Muscle of back (tissue), 11 donors: Measurements from ENCODE around the gene PITRM1. TPM values are rescaled to one million over a fixed set of nuclear protein-coding genes. Genes with fewer than 3 reads are reported as not detected.
A peak's percentile ranks its signal among the peaks of the same experiment; 100 is the strongest.

ENCODE experiments used
- DNase-seq, 3 donors: peaks; one replicate each; pipeline versions ENCODE4 v3.0.0 to v3.0.0-alpha.2; 2013
- polyA plus RNA-seq, 10 donors: library from polyadenylated mRNA; unstranded; fragments of 120-200 nt; gene quantifications; one replicate each; pipeline ENCODE4 v1.2.1, GENCODE V29; 2013; ENCODE audit not compliant: insufficient read length in 10 of 10

The PITRM1 gene
- polyA plus RNA-seq, 10 donors = 51.6 to 75.5 (median 58.2) TPM

- peak in 2 of 3 donors; percentile 46 to 61 for DNase-seq
Observed at GRCh38 chr10:3102720-3103427, 69.7 kb downstream of the PITRM1 start.

GRCh38 chr10:3100856-3101640, 71.5 kb downstream of the PITRM1 start:
- DNase-seq = no peak

DNA sequence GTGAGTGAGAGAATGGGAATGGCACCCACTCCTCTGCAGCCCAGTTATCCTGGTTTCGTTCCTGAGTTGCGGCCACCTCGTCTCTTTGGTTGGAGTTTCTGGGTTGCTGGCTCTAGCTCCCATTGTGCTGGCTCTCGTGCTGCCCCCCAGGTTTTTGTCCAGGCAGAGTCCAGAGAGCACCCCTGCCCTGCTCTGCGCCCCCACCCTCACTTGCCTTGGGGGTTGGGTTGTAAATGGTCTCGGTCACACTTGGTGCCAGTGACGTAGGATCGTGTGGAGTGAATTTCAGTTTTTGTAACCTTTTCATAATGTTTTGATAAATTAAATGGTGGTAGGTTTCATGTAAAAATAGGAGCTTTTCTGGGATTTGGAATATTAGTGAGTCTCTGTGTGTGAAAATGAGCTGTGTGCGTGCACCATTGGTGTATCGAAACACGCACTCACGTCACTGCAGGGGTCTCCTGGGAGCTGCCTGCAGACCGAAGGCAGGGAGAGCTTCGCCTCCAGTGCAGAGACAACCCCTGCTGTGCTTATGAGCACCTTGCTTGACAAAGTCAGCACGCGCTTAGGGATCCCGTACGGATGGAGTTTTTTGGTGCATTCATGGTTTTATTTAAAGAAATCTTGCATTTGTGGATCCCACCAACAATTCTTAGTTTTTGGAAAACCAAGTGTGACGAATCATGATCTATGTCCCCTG, 72.3 kb downstream of the PITRM1 start:
- no peak for DNase-seq

GRCh38 chr10:3099291-3100092, 73.1 kb downstream of the PITRM1 start:
- no peak for DNase-seq

- DNase-seq = no peak
Observed at GRCh38 chr10:3098689-3099088, 73.9 kb downstream of the PITRM1 start.

DNA sequence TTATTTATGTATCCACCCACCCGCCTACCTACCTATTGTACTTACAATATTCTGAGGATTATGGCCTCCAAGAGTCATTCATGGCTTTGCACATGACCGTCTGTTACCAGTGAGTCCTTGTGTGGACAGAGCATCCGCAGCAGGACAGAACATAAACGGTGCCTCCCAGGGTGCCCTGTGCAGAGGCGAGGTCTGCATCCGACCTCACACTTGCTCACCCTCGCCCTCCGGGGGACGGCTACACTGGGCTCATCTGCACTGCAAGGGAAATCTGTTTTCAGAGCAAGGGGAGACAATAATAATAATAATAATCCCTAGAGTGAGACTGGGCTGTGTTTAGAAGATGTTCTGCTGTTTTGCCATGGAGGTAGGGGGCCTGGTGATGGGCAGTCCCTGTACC, 75.4 kb downstream of the PITRM1 start:
- DNase-seq = no peak

GRCh38 chr10:3096149-3096548, 76.4 kb downstream of the PITRM1 start:
- DNase-seq = no peak

DNA sequence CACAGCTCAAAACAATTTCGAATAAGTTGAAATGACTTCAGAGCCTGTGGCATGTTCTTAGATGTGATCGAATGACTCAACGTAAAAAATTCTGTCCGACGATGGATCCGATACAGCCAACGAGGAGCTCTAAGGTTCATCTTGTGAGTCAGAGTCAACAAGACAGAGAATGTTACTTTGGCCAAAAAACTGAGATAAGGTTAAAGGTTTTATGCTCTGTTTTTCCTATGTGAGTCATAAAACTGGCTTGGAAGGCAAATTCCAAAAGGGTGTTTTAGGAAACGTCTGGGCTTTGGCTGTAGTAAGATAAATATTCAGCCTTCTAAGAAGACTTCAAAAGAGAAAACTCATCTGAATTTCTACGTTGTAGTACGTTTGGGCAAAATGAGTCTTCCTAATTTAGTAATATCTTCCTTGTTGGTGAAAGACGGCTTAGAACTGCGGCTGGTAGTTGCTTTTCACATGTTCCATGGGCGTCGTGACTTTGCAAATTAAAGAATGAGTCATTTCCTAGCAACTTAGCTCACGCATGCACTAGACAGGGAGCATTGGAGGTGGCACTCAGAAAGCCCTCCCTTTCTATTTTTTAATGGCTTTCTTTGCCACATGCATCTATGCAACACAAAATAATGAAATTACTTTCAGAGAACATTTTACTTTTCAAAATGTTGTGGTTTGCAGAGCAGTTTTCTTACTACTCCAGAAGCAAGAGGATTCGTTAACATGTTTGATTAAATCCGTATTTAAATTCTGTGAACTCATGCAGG, 77.0 kb downstream of the PITRM1 start:
- peak; percentile 58 to 98 (median 77) for DNase-seq

- no peak for DNase-seq
Observed at GRCh38 chr10:3094609-3095036, 78.0 kb downstream of the PITRM1 start.

GRCh38 chr10:3093996-3094395, 78.6 kb downstream of the PITRM1 start:
- DNase-seq = no peak

GRCh38 chr10:3091921-3092320, 80.7 kb downstream of the PITRM1 start:
- no peak for DNase-seq

DNA sequence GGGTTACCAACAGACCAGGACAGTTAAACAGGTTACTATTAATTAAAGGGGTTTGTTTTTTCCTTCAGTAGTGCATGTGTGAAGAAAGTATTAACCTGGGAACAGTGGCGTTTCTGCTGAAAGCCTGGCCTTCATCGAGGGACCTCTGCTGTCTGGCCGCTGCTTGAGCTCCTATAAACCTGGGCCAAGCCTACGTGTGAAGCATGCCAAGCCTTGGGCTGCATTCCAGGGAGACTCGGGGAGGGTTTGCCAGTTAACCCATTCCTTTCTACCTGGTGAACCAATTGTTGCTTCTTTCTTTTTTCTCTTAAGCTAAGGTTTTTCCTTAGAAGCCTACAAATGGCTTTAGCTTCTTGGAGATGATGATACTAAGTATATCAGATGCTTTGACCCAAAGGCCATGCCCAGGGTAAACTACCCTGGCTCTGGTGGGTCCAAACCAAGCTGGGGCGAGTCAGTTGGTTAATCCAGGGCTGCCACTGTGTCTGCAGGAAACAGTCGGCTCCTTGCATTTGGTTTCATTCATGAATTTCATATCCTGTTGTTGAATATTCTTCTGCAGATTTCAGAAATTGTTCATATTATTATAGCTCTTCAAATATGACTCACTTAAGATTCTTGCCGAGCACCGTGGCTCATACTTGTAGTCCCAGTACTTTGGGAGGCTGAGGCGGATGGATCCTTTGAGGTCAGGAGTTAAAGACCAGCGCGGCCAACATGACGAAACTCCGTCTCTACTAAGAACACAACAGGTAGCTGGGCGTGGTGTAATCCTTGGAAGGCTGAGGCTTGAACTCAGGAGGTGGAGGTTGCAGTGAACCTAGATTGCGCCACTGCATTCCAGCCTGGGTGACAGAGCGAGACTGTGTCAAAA, 81.4 kb downstream of the PITRM1 start:
- DNase-seq = peak; percentile 35 to 62 (median 46)

DNA sequence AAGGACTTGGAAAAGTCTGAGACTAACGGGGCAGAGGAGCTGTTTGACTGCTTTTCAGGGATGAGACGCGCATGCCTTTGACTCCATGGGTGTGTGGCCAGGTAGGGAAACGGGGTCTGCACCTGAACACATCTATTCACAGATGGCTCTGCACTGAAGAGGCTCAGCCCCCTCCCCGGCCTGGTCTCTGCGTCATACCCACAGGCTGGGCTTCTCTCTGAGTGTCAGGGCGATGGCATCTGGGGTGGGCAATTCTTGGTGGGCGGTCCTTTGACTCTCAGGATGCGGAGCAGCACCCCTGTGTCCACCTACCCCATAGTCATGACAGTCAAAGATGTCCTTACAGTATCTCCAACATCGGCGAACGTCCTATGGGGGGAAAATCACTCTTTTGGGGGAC, 82.2 kb downstream of the PITRM1 start:
- DNase-seq = no peak

Other genes starting within 250 kb of the PITRM1 start
- 10 to 100 TPM; 14.5 to 27.3 (median 18.8) TPM for gene PFKP, start 105.2 kb downstream of the PITRM1 start, polyA plus RNA-seq